ENCODE measurements around the gene PPP2R3A.

Gene PPP2R3A

GRCh38 chr3:135944831-135945230 lies 20.7 kb upstream of the PPP2R3A start:
- H4K20me1 ChIP-seq (ENCODE audit: insufficient read depth, low read length, poor library complexity, severe bottlenecking) = no peaks in the 10 kb centered on the region
- no peaks in the 10 kb centered on the region for H3K4me1 ChIP-seq (ENCODE audit: insufficient read depth, low read length, poor library complexity, severe bottlenecking)
- no peak overlapping the region for H3K4me3 ChIP-seq (ENCODE audit: low read length, poor library complexity, severe bottlenecking)
- no peaks in the 10 kb centered on the region for H3K79me2 ChIP-seq (ENCODE audit: insufficient read depth, low read length)
- no peak overlapping the region for H3K9ac ChIP-seq (ENCODE audit: low read depth, low read length, poor library complexity, severe bottlenecking)
- no peaks in the 10 kb centered on the region for H3F3A ChIP-seq (ENCODE audit: low read depth)
- TF ChIP-seq EZH2phosphoT487 (IDR thresholded peaks at IDR 0.05; ENCODE audit: borderline replicate concordance) = no peak
- TF ChIP-seq CTCF (conservative IDR thresholded peaks at IDR 0.05; ENCODE audit: low read length) = no peak
- no peaks in the 10 kb centered on the region for H3K9me2 ChIP-seq (replicated peaks; ENCODE audit: low read depth, low read length)
- H3K9me3 ChIP-seq (ENCODE audit: insufficient read depth, low read depth, low read length) = no peaks in the 10 kb centered on the region
- no peak overlapping the region for H2AFZ ChIP-seq (ENCODE audit: low read length)
- H3K27me3 ChIP-seq (ENCODE audit: insufficient read depth, low read length, poor library complexity, severe bottlenecking) = no peaks in the 10 kb centered on the region
- no peaks in the 10 kb centered on the region for H3K36me3 ChIP-seq (ENCODE audit: insufficient read depth, low read length)
- no peak overlapping the region for H3K4me2 ChIP-seq (ENCODE audit: low read depth, low read length, poor library complexity, severe bottlenecking)

- H3K4me3 ChIP-seq (ENCODE audit: low read length, poor library complexity, severe bottlenecking) = no peak overlapping the region
- TF ChIP-seq EZH2phosphoT487 (IDR thresholded peaks at IDR 0.05; ENCODE audit: borderline replicate concordance) = no peak
- no peaks in the 10 kb centered on the region for H3K9me2 ChIP-seq (replicated peaks; ENCODE audit: low read depth, low read length)
- H3K27me3 ChIP-seq (ENCODE audit: insufficient read depth, low read length, poor library complexity, severe bottlenecking) = no peaks in the 10 kb centered on the region
- no peaks in the 10 kb centered on the region for H3K4me1 ChIP-seq (ENCODE audit: insufficient read depth, low read length, poor library complexity, severe bottlenecking)
- H3F3A ChIP-seq (ENCODE audit: low read depth) = no peaks in the 10 kb centered on the region
- H4K20me1 ChIP-seq (ENCODE audit: insufficient read depth, low read length, poor library complexity, severe bottlenecking) = no peaks in the 10 kb centered on the region
- H3K9me3 ChIP-seq (ENCODE audit: insufficient read depth, low read depth, low read length) = no peaks in the 10 kb centered on the region
- no peak overlapping the region for H2AFZ ChIP-seq (ENCODE audit: low read length)
- H3K79me2 ChIP-seq (ENCODE audit: insufficient read depth, low read length) = no peaks in the 10 kb centered on the region
- no peak overlapping the region for H3K4me2 ChIP-seq (ENCODE audit: low read depth, low read length, poor library complexity, severe bottlenecking)
- no peaks in the 10 kb centered on the region for H3K36me3 ChIP-seq (ENCODE audit: insufficient read depth, low read length)
- H3K9ac ChIP-seq (ENCODE audit: low read depth, low read length, poor library complexity, severe bottlenecking) = no peak overlapping the region
Measured at GRCh38 chr3:135950941-135951340, 14.6 kb upstream of the PPP2R3A start.

GRCh38 chr3:135964160-135964955 lies 1.2 kb upstream of the PPP2R3A start:
- no peak overlapping the region for H2AFZ ChIP-seq (ENCODE audit: low read length)
- H4K20me1 ChIP-seq (ENCODE audit: insufficient read depth, low read length, poor library complexity, severe bottlenecking) = no peaks in the 10 kb centered on the region
- H3K27me3 ChIP-seq (ENCODE audit: insufficient read depth, low read length, poor library complexity, severe bottlenecking) = no peaks in the 10 kb centered on the region
- no peaks in the 10 kb centered on the region for H3K9me2 ChIP-seq (replicated peaks; ENCODE audit: low read depth, low read length)
- H3K9me3 ChIP-seq (ENCODE audit: insufficient read depth, low read depth, low read length) = no peaks in the 10 kb centered on the region
- no peak overlapping the region for H3K9ac ChIP-seq (ENCODE audit: low read depth, low read length, poor library complexity, severe bottlenecking)
- no peaks in the 10 kb centered on the region for H3K36me3 ChIP-seq (ENCODE audit: insufficient read depth, low read length)
- no peak overlapping the region for H3K4me3 ChIP-seq (ENCODE audit: low read length, poor library complexity, severe bottlenecking)
- no peaks in the 10 kb centered on the region for H3F3A ChIP-seq (ENCODE audit: low read depth)
- no peak overlapping the region for H3K4me2 ChIP-seq (ENCODE audit: low read depth, low read length, poor library complexity, severe bottlenecking)
- H3K79me2 ChIP-seq (ENCODE audit: insufficient read depth, low read length) = no peaks in the 10 kb centered on the region
- TF ChIP-seq CTCF (conservative IDR thresholded peaks at IDR 0.05; ENCODE audit: low read length) = no peak
- no peak for TF ChIP-seq EZH2phosphoT487 (IDR thresholded peaks at IDR 0.05; ENCODE audit: borderline replicate concordance)
- H3K4me1 ChIP-seq (ENCODE audit: insufficient read depth, low read length, poor library complexity, severe bottlenecking) = no peaks in the 10 kb centered on the region

- H3K9ac ChIP-seq (ENCODE audit: low read depth, low read length, poor library complexity, severe bottlenecking) = no peak overlapping the region
- no peak overlapping the region for H2AFZ ChIP-seq (ENCODE audit: low read length)
- no peak for TF ChIP-seq EZH2phosphoT487 (IDR thresholded peaks at IDR 0.05; ENCODE audit: borderline replicate concordance)
- no peak for TF ChIP-seq CTCF (conservative IDR thresholded peaks at IDR 0.05; ENCODE audit: low read length)
- H3K9me2 ChIP-seq (replicated peaks; ENCODE audit: low read depth, low read length) = no peaks in the 10 kb centered on the region
- no peaks in the 10 kb centered on the region for H3K4me1 ChIP-seq (ENCODE audit: insufficient read depth, low read length, poor library complexity, severe bottlenecking)
- no peaks in the 10 kb centered on the region for H3K27me3 ChIP-seq (ENCODE audit: insufficient read depth, low read length, poor library complexity, severe bottlenecking)
- H3K9me3 ChIP-seq (ENCODE audit: insufficient read depth, low read depth, low read length) = no peaks in the 10 kb centered on the region
- H3K4me3 ChIP-seq (ENCODE audit: low read length, poor library complexity, severe bottlenecking) = no peak overlapping the region
- H3K36me3 ChIP-seq (ENCODE audit: insufficient read depth, low read length) = no peaks in the 10 kb centered on the region
- H3F3A ChIP-seq (ENCODE audit: low read depth) = no peaks in the 10 kb centered on the region
- H3K4me2 ChIP-seq (ENCODE audit: low read depth, low read length, poor library complexity, severe bottlenecking) = no peak overlapping the region
- no peaks in the 10 kb centered on the region for H3K79me2 ChIP-seq (ENCODE audit: insufficient read depth, low read length)
- H4K20me1 ChIP-seq (ENCODE audit: insufficient read depth, low read length, poor library complexity, severe bottlenecking) = no peaks in the 10 kb centered on the region
Measured at GRCh38 chr3:135965129-135965505, 411 bp upstream of the PPP2R3A start.

Data from Loucy (cell line).